Mesodermal cell (in vitro differentiated cells): ENCODE results near the gene UBALD1.

Experiments used
- H3K27ac ChIP-seq: 2 replicates; pipeline ENCODE4 v1.7.0; 2013; ENCODE audit warnings: mild to moderate bottlenecking, low read depth, low read length, moderate library complexity; ENCODE audit not compliant: severe bottlenecking
- H3K36me3 ChIP-seq: 2 replicates; pipeline ENCODE4 v1.7.1; 2013; ENCODE audit warnings: mild to moderate bottlenecking, low read length, moderate library complexity; ENCODE audit not compliant: control insufficient read depth, insufficient read depth
- H3K4me1 ChIP-seq: one replicate; pipeline ENCODE4 v1.7.1; 2013; ENCODE audit warnings: mild to moderate bottlenecking, low read length; ENCODE audit not compliant: insufficient read depth, control insufficient read depth, poor library complexity, severe bottlenecking
- H3K4me3 ChIP-seq: 2 replicates; pipeline ENCODE4 v1.7.0; 2013; ENCODE audit warnings: low read length, control low read depth, mild to moderate bottlenecking; ENCODE audit not compliant: insufficient read depth, poor library complexity, severe bottlenecking; ENCODE audit errors: extremely low read depth
- H3K9me3 ChIP-seq: 2 replicates; pipeline ENCODE4 v1.7.1; 2013; ENCODE audit warnings: mild to moderate bottlenecking, low read length, moderate library complexity; ENCODE audit not compliant: control insufficient read depth
- WGBS, 2 experiments: methylation state at CpG; one replicate each; pipeline ENCODE4 v1.1.5; 2013; ENCODE audit warnings: missing lambda C conversion rate in 2 of 2; ENCODE audit not compliant: insufficient coverage in 2 of 2; 5-methylcytosine and 5-hydroxymethylcytosine counted together

UBALD1 gene

DNA sequence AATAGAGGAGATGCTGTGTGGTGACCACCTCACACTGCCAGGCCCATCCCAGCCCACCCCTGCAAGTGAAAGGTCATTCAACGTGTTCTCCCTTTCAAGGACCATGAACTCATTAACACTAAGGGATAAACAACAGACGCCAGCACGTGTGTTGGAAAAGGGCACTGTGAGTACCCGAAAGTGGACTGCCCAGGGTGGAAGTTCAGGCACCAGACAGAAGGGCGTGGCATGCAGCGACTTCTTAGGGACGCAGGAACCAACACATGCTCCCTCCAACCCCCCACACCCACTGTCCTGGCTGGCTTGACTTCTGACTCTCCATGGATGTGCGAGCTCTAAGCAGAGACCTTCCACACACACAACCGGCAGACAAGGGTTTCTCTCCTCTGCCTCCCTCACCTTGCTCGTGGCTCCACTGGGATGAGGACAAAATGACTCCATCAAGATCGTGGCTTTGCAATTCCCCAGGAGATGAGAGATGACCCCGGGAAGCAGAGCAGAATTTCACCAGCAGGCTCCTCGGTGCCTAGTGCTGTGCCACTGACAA is 11.0 kb downstream of the UBALD1 start:
- Histone ChIP-seq H3K4me1 (no peaks in the 10 kb centered on the region), H3K36me3 (peaks cover 22% of the 10 kb centered on the region), H3K27ac (no peak overlapping the region), H3K4me3 (no peak overlapping the region), H3K9me3 (no peaks in the 10 kb centered on the region)
- 88 to 92% methylated on average over 9 to 13 of the region's 13 CpGs for WGBS, 2 experiments

DNA sequence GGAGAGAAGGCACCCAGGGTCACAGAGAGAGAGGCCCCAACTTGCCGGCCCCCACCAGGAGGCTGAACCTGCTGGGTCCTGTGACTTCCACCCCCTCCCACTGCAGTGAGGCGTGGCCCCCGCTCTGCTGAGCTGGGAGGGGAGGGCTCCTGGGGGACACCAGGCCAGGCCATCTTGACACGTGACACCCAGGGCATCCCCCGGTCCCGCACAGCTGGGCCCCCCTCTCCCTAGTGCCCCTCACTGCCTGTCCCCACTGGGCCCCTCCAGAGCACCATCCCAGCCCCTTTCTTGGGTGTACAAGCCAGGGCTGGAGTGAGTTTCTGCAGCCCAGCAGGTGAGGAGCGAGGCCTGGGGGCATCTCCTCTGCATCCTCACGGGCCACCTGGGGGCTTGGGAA is 12.4 kb downstream of the UBALD1 start:
- H3K27ac ChIP-seq = no peak overlapping the region
- WGBS, 2 experiments = 86 to 90% methylated on average over 3 to 8 of the region's 8 CpGs

DNA sequence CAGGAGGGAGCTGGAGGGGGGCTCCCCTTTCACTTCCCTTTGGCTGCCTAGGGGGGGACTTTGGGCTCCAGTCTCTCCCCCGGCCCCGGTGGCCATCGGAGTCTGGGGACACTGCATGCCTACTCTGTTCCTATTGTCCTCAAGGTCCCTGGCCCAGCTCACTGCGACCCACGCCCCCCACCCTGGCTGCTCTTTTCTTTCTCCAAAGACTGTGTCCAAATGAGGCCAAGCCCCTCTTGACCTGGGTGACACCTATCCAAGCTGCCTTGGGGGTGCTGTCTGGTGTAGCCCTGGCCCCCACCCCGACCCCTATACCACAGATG is 12.9 kb downstream of the UBALD1 start:
- peaks cover 4% of the 10 kb centered on the region for H3K36me3 ChIP-seq
- 85 to 91% methylated on average over 4 to 5 of the region's 6 CpGs for WGBS, 2 experiments
- no peaks in the 10 kb centered on the region for H3K9me3 ChIP-seq
- no peak overlapping the region for H3K4me3 ChIP-seq
- no peak overlapping the region for H3K27ac ChIP-seq
- H3K4me1 ChIP-seq = no peaks in the 10 kb centered on the region

More for the DNA sequence above, 12.4 kb downstream of the UBALD1 start:
- Histone ChIP-seq H3K4me3 (no peak overlapping the region), H3K36me3 (peaks cover 9% of the 10 kb centered on the region), H3K4me1 (no peaks in the 10 kb centered on the region), H3K9me3 (no peaks in the 10 kb centered on the region)

DNA sequence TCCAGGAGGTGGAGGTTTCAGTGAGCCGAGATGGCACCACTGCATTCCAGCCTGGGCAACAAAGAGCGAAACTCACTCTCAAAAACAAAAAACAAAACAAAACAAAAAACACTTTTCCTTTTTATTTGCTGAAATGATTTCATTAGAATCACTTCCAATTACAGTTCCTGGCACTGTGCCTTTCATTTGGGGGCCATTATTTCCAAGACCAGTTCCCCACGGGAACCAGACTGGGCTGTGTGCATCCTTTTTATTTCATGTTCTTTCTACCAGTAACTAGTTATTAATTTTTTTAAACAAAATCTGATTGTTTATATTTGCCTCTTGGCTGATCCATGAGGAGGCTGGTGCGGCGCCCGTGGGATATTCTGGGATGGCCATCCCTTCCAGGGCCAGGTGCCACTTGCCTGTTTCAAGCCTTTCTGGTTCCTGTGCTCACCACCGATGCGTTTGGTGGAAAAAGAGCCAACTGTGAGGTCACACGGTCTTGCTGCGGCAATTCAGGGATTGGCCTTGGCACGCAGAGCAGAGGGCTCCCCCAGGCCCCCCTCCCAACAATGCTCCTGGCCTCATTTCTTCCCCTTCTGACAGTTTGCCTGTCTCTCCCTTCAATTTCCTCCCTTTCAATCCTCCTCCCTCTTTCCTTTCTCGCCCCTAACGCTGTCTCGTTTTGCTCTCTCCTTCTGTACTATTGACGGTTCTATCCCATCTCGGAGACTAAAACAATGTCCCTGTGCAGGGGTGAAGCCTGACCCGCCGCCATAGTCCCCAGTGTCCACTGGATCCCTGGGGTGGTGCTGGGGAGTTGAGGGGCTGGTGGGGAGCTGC is 13.4 kb downstream of the UBALD1 start:
- Histone ChIP-seq H3K4me1 (no peaks in the 10 kb centered on the region), H3K27ac (no peak overlapping the region), H3K9me3 (no peaks in the 10 kb centered on the region), H3K36me3 (no peaks in the 10 kb centered on the region), H3K4me3 (no peak overlapping the region)
- 80 to 88% methylated on average over 13 to 14 of the region's 18 CpGs for WGBS, 2 experiments

DNA sequence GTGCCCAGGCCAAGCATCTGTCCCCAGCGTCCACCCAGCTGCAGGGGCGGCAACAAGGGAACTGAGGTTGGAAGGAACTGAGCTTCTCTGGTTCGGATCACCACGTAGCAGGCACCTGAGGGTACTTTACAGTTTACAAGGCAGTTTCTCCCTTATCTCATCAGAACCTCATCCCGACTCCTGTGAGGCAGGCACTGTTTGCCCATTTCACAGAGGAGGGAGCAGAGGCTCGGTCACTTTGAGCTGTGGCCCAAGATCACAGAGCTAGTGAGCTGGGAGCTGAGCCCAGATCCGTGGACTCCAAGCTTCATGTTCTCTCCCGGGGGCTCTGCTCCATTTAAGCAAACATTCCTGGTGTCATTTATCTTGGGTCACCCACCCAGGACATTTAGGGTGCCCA is 15.1 kb downstream of the UBALD1 start:
- no peaks in the 10 kb centered on the region for H3K36me3 ChIP-seq
- H3K9me3 ChIP-seq = no peaks in the 10 kb centered on the region
- H3K4me1 ChIP-seq = no peaks in the 10 kb centered on the region
- 90 to 97% methylated on average over 8 of the region's 8 CpGs for WGBS, 2 experiments
- no peak overlapping the region for H3K4me3 ChIP-seq
- H3K27ac ChIP-seq = no peak overlapping the region

DNA sequence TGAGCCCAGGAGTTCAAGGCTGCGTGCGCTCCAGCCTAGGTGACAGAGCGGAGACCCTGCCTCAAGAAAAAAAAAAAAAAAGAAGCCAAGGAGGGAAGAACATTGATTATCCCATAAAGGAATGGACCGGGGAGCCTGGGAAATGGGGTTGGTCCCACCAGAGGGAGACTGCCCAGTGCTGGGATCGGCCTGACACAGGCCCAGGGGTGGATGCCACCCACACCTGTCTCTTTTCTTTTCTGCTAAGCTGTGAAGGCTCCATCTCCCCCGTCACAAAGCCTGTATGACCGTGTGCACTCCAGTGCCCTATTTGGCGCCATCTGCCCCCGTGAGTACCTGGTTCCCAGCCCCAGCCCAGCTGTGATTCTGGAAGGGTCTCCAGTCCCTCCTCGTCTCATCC is 15.7 kb downstream of the UBALD1 start:
- Histone ChIP-seq H3K4me1 (no peaks in the 10 kb centered on the region), H3K4me3 (no peak overlapping the region), H3K27ac (no peak overlapping the region), H3K9me3 (no peaks in the 10 kb centered on the region), H3K36me3 (no peaks in the 10 kb centered on the region)
- 92% methylated on average over 9 of the region's 10 CpGs for WGBS, 2 experiments

DNA sequence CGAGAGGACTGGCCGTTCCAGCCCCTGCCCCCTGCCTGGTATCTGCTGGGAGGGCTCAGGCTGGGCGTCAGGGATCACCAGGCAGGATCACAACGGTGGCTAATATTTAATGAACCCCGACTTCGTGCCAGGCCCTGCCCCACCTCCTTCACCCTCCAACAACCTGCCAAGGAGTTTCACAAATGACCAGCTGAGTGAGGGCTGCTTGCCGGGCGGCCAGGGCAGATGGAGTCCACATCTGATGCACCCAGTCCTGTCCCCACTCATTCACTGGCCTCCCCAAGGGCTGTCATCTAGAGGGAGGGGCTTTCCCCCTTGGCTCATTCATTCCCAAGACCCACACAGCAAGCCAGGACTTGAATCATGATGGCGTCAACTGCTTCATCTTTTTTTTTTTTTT is 17.5 kb downstream of the UBALD1 start:
- WGBS, 2 experiments = 80 to 88% methylated on average over 7 to 8 of the region's 9 CpGs
- Histone ChIP-seq H3K9me3 (no peaks in the 10 kb centered on the region), H3K27ac (no peak overlapping the region), H3K4me1 (no peaks in the 10 kb centered on the region), H3K36me3 (no peaks in the 10 kb centered on the region), H3K4me3 (no peak overlapping the region)

DNA sequence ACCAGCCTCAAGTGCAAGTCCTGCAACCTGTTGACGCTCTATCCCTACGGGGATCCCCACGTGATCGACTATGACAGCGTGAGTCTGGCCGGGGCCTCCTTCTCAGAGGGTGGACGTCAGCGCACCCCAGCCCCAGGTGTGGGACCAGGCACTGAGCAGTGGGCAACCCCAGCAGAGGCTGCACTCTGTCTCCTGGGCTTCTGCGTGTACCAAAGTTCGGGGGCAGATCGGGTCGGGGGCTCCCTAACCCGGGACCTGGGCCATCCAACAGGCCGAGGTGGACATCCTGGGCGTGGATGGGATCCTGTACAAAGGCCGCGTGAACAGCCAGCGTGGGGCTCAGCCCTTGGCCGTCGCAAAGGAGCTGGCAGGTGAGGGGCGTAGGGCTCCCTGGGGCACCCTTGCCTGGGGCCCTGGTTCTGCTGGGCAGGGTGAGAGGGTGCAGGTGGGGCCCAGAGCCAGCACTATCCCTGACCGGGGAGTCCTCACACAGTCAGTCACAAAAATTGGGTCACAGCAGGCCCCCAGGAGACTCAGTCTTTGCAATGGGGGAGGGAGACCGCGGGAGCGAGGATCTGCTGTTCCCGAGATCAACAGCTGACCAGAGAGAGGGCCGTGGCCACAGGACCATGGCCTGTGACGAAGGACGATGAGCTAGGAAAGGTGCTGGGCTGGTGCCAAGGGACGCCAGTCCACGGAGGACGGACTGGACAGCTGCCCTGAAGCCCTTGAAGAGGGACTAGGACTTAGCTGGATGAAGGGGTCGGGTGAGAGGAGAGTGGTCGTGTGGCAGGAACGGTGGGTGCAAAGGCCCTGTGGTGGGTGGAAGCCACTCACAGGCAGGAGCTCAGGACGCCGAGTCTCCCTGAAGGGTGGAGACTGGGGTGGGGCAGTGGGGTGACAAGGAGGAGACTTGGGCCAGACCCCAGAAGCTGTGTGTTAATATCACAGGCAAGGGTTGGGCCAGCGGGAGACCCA is 20.0 kb downstream of the UBALD1 start:
- no peak overlapping the region for H3K27ac ChIP-seq
- 96% methylated on average over 31 to 38 of the region's 38 CpGs for WGBS, 2 experiments
- no peak overlapping the region for H3K4me3 ChIP-seq
- no peaks in the 10 kb centered on the region for H3K4me1 ChIP-seq
- no peaks in the 10 kb centered on the region for H3K9me3 ChIP-seq
- no peaks in the 10 kb centered on the region for H3K36me3 ChIP-seq

DNA sequence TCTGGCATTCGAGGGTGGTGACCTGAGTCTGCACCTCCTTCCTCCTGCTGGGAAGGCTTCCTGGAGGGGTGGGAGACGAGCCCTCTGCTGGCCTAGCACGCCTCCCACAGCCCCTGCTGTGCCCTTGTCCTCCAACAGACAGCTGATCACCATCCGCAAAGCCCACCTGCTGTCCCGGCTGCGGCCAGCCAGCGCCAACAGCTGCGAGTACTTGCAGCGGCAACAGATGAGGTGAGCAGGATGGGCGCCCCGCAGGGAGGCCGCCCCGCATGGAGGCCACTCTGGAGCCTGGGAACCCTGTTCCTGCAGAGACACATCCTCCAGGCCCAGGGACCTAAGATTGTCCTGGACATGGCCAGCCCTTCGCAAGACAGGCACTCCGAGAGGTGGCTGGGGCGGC is 21.6 kb downstream of the UBALD1 start:
- no peaks in the 10 kb centered on the region for H3K4me1 ChIP-seq

DNA sequence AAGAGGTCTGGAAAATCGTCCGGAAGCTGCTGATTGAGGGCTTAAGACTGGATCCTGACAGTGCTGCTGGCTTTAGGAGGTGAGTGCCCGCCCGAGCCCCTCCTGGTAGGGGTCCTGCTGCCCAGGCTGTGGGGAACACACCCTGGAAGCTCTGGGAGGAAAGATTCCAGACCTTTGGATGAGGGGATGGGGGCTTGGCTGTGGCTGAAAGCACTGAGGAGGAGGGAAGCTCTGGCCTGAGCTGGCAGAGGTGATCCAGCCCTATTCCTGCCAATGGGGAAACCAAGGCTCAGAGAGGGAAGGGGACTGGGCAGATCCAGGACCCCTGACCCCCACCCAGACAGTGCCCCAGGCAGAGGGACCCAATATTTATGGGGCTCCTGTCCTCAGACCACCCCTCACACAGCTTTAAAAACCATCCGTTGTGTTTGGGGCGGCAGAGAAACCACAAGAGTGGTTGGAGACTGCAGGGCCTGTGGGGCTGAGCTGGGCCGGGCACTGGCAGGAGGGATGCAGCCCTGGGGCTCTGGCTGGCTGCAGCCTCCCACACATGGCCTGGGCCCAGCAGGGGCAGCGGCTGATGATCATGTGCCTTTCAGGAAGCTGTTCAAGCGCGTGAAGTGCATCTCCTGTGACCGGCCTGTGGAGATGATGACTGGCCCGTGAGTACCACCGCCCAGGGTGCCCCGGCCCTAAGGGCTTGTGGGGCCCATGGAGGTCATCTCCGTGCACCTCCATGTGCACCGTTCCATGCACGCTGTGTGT is 22.8 kb downstream of the UBALD1 start:
- Histone ChIP-seq H3K4me1 (no peaks in the 10 kb centered on the region), H3K9me3 (peaks cover 7% of the 10 kb centered on the region), H3K4me3 (no peak overlapping the region), H3K36me3 (no peaks in the 10 kb centered on the region), H3K27ac (no peak overlapping the region)
- 94 to 95% methylated on average over 17 of the region's 17 CpGs for WGBS, 2 experiments

More for the DNA sequence above, 21.6 kb downstream of the UBALD1 start:
- no peak overlapping the region for H3K4me3 ChIP-seq
- H3K27ac ChIP-seq = no peak overlapping the region
- 37 to 43% methylated on average over 14 to 15 of the region's 16 CpGs for WGBS, 2 experiments
- peaks cover 7% of the 10 kb centered on the region for H3K9me3 ChIP-seq
- H3K36me3 ChIP-seq = no peaks in the 10 kb centered on the region
